H1 (cell line): ENCODE measurements around the gene TAF4. TPM values are rescaled to one million over a fixed set of nuclear protein-coding genes. Genes with fewer than 3 reads are reported as not detected.

Experiments used
- CTCF ChIA-PET: fragments of 300-600 bp; sonication (Branson Sonifier 250); formaldehyde crosslinking; loops from one replicate; lab custom pipeline; 2021; ENCODE audit not compliant: partially characterized antibody; lab: Charles Lee
- POLR2A ChIA-PET: fragments of 300-600 bp; sonication (Branson Sonifier 250); formaldehyde crosslinking; loops from one replicate; lab custom pipeline; 2021; ENCODE audit warnings: inconsistent platforms; ENCODE audit not compliant: partially characterized antibody; lab: Charles Lee
- DNase-seq, 2 experiments: peaks; one replicate each; pipeline versions ENCODE4 v3.0.0 to v3.0.0-alpha.2; 2010 to 2022; ENCODE audit warnings: low spot score in 2 of 2, low read depth in 1 of 2, mixed read lengths in 1 of 2
- FAIRE-seq: peaks from 2 replicates; lab custom pipeline; 2011; peaks lifted over from hg19 to GRCh38; lab: Jason Lieb, UNC
- H2AFZ ChIP-seq: 2 replicates; pipeline ENCODE4 v1.8.1; 2012; ENCODE audit warnings: low read length, inconsistent platforms
- H2AK5ac ChIP-seq: 2 replicates; pipeline ENCODE4 v1.6.1; 2013; ENCODE audit warnings: low read depth, low read length
- H2BK120ac ChIP-seq: replicated peaks from 2 replicates; pipeline ENCODE3; 2013; ENCODE audit warnings: low read depth, low read length, inconsistent platforms
- H2BK12ac ChIP-seq: 2 replicates; pipeline ENCODE4 v1.6.1; 2013; ENCODE audit warnings: low read depth, low read length
- H2BK15ac ChIP-seq: 2 replicates; pipeline ENCODE4 v1.6.1; 2013; ENCODE audit warnings: low read length
- H2BK20ac ChIP-seq: 2 replicates; pipeline ENCODE4 v1.6.1; 2013; ENCODE audit warnings: low read length
- H2BK5ac ChIP-seq: 2 replicates; pipeline ENCODE4 v1.6.1; 2013; ENCODE audit warnings: low read depth, low read length
- H3K14ac ChIP-seq: 2 replicates; pipeline ENCODE4 v1.6.1; 2013; ENCODE audit warnings: inconsistent platforms; ENCODE audit not compliant: insufficient read length
- H3K18ac ChIP-seq: 2 replicates; pipeline ENCODE4 v1.6.1; 2013; ENCODE audit warnings: low read length; ENCODE audit errors: extremely low read depth
- H3K23ac ChIP-seq: 2 replicates; pipeline ENCODE4 v1.6.1; 2013; ENCODE audit warnings: inconsistent platforms; ENCODE audit not compliant: insufficient read length
- H3K23me2 ChIP-seq: 2 replicates; pipeline ENCODE4 v1.6.1; 2013; ENCODE audit warnings: low read depth, low read length
- H3K27ac ChIP-seq: 2 replicates; pipeline ENCODE4 v1.6.1; 2011; ENCODE audit warnings: low read depth, low read length, inconsistent platforms
- H3K27me3 ChIP-seq, 4 experiments: replicated peaks in 1 of 4; 1 replicate in 1 of 4; 2 replicates in 3 of 4; pipeline versions ENCODE4 v1.6.1 to v1.8.1; 2011 to 2013; ENCODE audit warnings: low read length in 3 of 4, mild to moderate bottlenecking in 3 of 4, inconsistent platforms in 2 of 4, mixed read lengths in 2 of 4, moderate library complexity in 1 of 4; ENCODE audit not compliant: control insufficient read depth in 3 of 4, insufficient read depth in 3 of 4; ENCODE audit errors: extremely low read depth in 1 of 4
- H3K36me3 ChIP-seq, 4 experiments: 2 replicates each; pipeline versions ENCODE4 v1.6.1 to v1.8.1; 2011 to 2013; ENCODE audit warnings: mild to moderate bottlenecking in 4 of 4, low read length in 3 of 4, moderate library complexity in 2 of 4, control low read depth in 1 of 4, inconsistent platforms in 1 of 4; ENCODE audit not compliant: insufficient read depth in 4 of 4, control insufficient read depth in 2 of 4
- H3K4ac ChIP-seq: replicated peaks from 2 replicates; pipeline ENCODE3; 2013; ENCODE audit warnings: low read length, low read depth, mixed read lengths, inconsistent platforms; ENCODE audit not compliant: insufficient read length
- H3K4me1 ChIP-seq, 4 experiments: replicated peaks in 1 of 4; 1 replicate in 1 of 4; 2 replicates in 3 of 4; pipeline versions ENCODE4 v1.6.1 to v1.8.1; 2011 to 2013; ENCODE audit warnings: low read length in 3 of 4, inconsistent platforms in 2 of 4, mixed read lengths in 1 of 4; ENCODE audit not compliant: insufficient read depth in 4 of 4, control insufficient read depth in 3 of 4
- H3K4me2 ChIP-seq, 2 experiments: 2 replicates each; pipeline versions ENCODE4 v1.6.1 to v1.8.1; 2011 to 2013; ENCODE audit warnings: low read depth in 2 of 2, low read length in 2 of 2, control low read depth in 1 of 2, inconsistent platforms in 1 of 2, mild to moderate bottlenecking in 1 of 2; ENCODE audit not compliant: insufficient read depth in 1 of 2
- H3K4me3 ChIP-seq, 4 experiments: fragments of 200-600, 300-600 bp in 1 of 4; sonication (generic), shearing (Covaris generic), sonication (Bioruptor Twin) in 1 of 4; 2 replicates each; pipeline versions ENCODE4 v1.5.1 to v1.8.1; 2011 to 2016; ENCODE audit warnings: low read length in 4 of 4, low read depth in 3 of 4, control low read depth in 2 of 4, inconsistent platforms in 2 of 4, mild to moderate bottlenecking in 2 of 4, mixed read lengths in 1 of 4, moderate library complexity in 1 of 4; ENCODE audit not compliant: insufficient read depth in 2 of 4; ENCODE audit errors: extremely low read depth in 1 of 4
- H3K56ac ChIP-seq: replicated peaks from 2 replicates; pipeline ENCODE3; 2013; ENCODE audit warnings: low read depth, mild to moderate bottlenecking, mixed read lengths, low read length, inconsistent platforms; ENCODE audit not compliant: insufficient read length
- H3K79me1 ChIP-seq: 2 replicates; pipeline ENCODE4 v1.6.1; 2013; ENCODE audit warnings: low read depth, low read length, control low read depth
- H3K79me2 ChIP-seq, 2 experiments: 2 replicates each; pipeline versions ENCODE4 v1.6.1 to v1.8.1; 2012 to 2013; ENCODE audit warnings: low read length in 2 of 2, mild to moderate bottlenecking in 2 of 2, inconsistent platforms in 1 of 2; ENCODE audit not compliant: insufficient read depth in 2 of 2, control insufficient read depth in 1 of 2
- H3K9ac ChIP-seq, 4 experiments: replicated peaks in 1 of 4; 1 replicate in 1 of 4; 2 replicates in 3 of 4; pipeline versions ENCODE4 v1.6.1 to v1.8.1; 2011 to 2013; ENCODE audit warnings: low read depth in 3 of 4, low read length in 3 of 4, control low read depth in 2 of 4, mild to moderate bottlenecking in 2 of 4, moderate library complexity in 2 of 4, inconsistent platforms in 1 of 4; ENCODE audit errors: extremely low read depth in 1 of 4
- H3K9me3 ChIP-seq, 2 experiments: 2 replicates each; pipeline versions ENCODE4 v1.6.1 to v1.8.1; 2012 to 2013; ENCODE audit warnings: mild to moderate bottlenecking in 2 of 2, moderate library complexity in 2 of 2, control low read depth in 1 of 2, inconsistent platforms in 1 of 2, low read depth in 1 of 2, low read length in 1 of 2, mixed read lengths in 1 of 2; ENCODE audit not compliant: insufficient read depth in 2 of 2
- H4K20me1 ChIP-seq, 2 experiments: replicated peaks in 1 of 2; 2 replicates each; pipeline versions ENCODE3 to v1.8.1; 2011 to 2013; ENCODE audit warnings: inconsistent platforms in 2 of 2, low read length in 2 of 2, mild to moderate bottlenecking in 1 of 2; ENCODE audit not compliant: insufficient read depth in 2 of 2, control insufficient read depth in 1 of 2
- H4K5ac ChIP-seq: 2 replicates; pipeline ENCODE4 v1.6.1; 2013; ENCODE audit warnings: low read length, low read depth, mixed read lengths, inconsistent platforms; ENCODE audit not compliant: insufficient read length
- H4K8ac ChIP-seq: 2 replicates; pipeline ENCODE4 v1.8.0; 2013; ENCODE audit warnings: mild to moderate bottlenecking, moderate library complexity, low read length, inconsistent platforms; ENCODE audit not compliant: insufficient read depth; ENCODE audit errors: extremely low read depth
- H4K91ac ChIP-seq: replicated peaks from 2 replicates; pipeline ENCODE3; 2013; ENCODE audit warnings: low read length, mixed read lengths, inconsistent platforms; ENCODE audit not compliant: insufficient read length
- CBX5 ChIP-seq: fragments of 300-800, 300-1000 bp; sonication (generic); IDR thresholded peaks from 2 replicates; pipeline ENCODE4 v1.7.1; 2016; ENCODE audit warnings: antibody characterized with exemption, low read length, low read depth
- NRF1 ChIP-seq: IDR thresholded peaks from 2 replicates; pipeline ENCODE4 v1.6.1; 2011; ENCODE audit warnings: mild to moderate bottlenecking, low read depth, low read length, improper control_type of control experiment
- WGBS, 2 experiments: shearing (Covaris generic) in 1 of 2; methylation state at CpG; one replicate each; pipeline versions ENCODE4 v1.1.6 to v1.1.7; 2013 to 2015; ENCODE audit warnings: low lambda C conversion rate in 2 of 2, mixed read lengths in 2 of 2, inconsistent platforms in 1 of 2, low coverage in 1 of 2, missing lambda C conversion rate in 1 of 2; ENCODE audit not compliant: insufficient replicate concordance in 2 of 2, insufficient coverage in 1 of 2, insufficient read length in 1 of 2; ENCODE audit errors: extremely low coverage in 1 of 2, missing lambda C conversion rate in 1 of 2; 5-methylcytosine and 5-hydroxymethylcytosine counted together
- polyA plus RNA-seq, 7 experiments: library from polyadenylated mRNA; depleted of rRNA in 3 of 7; stranded (reverse) in 5 of 7; unstranded in 2 of 7; fragments of >200 nt in 5 of 7; fragments of 200-250 nt in 2 of 7; gene quantifications; 1 replicate in 5 of 7; 2 replicates in 1 of 7; 4 replicates in 1 of 7; pipeline versions ENCODE4 v1.2.1 to v1.2.3, GENCODE V29; 2011 to 2013; ENCODE audit warnings: missing spikeins in 2 of 7, mixed read lengths in 2 of 7
- total RNA-seq: library from RNA; stranded (reverse); fragmentation: NEBNext Ultra II Directional; extraction: Animal tissue kit (Norgen Biotek cat#: 25700); gene quantifications from 2 replicates; pipeline ENCODE4 v1.2.1, GENCODE V29; 2021
- TF ChIP-seq, protein P1 (sequence below): IDR thresholded peaks from 2 replicates; pipeline ENCODE4 v1.6.1; 2012; ENCODE audit warnings: inconsistent platforms

The TAF4 gene
- total and polyA plus RNA-seq, 2 of the 8 experiments (the other 6 are each of a cell fraction or from before 2014, with no cell fraction given): 16.0 to 30.1 TPM

DNA sequence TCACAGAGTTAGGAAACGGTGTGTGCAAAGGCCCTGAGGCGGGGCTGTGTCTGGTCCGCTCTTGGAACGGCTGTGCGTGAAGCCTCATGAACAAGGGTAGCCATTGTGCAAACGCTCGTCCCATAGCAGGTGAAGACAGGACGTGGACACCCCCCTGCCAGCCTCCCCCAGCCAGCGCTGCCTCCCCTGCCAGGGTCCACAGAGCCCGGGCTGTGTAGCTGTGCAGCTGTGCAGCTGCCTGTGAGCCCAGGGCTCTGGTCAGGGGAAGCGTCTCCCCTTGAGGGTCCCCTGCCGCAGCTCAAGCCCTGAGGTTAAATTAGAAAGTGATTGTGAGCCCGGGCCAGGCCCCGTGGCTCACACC, 139.4 kb downstream of the TAF4 start:
- H3K18ac ChIP-seq: no peak overlapping the region; the same call in 1 of the 2 replicates
- no peak overlapping the region for H2BK12ac ChIP-seq
- no peaks in the 10 kb centered on the region; a peak in 1 of 4 replicates for H3K9me3 ChIP-seq
- no peak overlapping the region for H4K8ac ChIP-seq
- no peak overlapping the region for H4K5ac ChIP-seq
- no peaks in the 10 kb centered on the region for H3K79me1 ChIP-seq
- no peak overlapping the region for H2BK20ac ChIP-seq
- POLR2A ChIA-PET: no interaction called here
- no peak overlapping the region for H3K4me3 ChIP-seq
- H2AFZ ChIP-seq: no peak overlapping the region
- no peak overlapping the region for H2BK15ac ChIP-seq
- peak in 1 of 2 experiments; percentile 38 for DNase-seq
- TF ChIP-seq CBX5 (no peak), NRF1 (no peak)
- TF ChIP-seq, protein P1, sequence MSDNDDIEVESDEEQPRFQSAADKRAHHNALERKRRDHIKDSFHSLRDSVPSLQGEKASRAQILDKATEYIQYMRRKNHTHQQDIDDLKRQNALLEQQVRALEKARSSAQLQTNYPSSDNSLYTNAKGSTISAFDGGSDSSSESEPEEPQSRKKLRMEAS: no peak
- TF ChIP-seq, all 59 proteins: peak for 0
- no peak overlapping the region for H3K23ac ChIP-seq
- WGBS, 2 experiments: 92% methylated on average over 14 of the region's 14 CpGs; no CpG with 5 or more reads in 1 of the 2 experiments
- H3K27ac ChIP-seq: no peak overlapping the region
- no peak overlapping the region for H3K14ac ChIP-seq
- FAIRE-seq: no peak
- no peak overlapping the region for H2AK5ac ChIP-seq
- H3K36me3 ChIP-seq: no peaks in the 10 kb centered on the region
- no peak overlapping the region for H2BK5ac ChIP-seq
- peaks cover 0 to 2% (median 0%) of the 10 kb centered on the region in 4 experiments; a peak in 1 of 7 replicates for H3K27me3 ChIP-seq
- CTCF ChIA-PET: interaction anchor here (0.8 kb wide), 1 partner anchor 102 kb away, joined by 3 read pairs; no protein-coding TSS in a partner anchor
- H3K79me2 ChIP-seq: no peaks in the 10 kb centered on the region
- H3K23me2 ChIP-seq: no peaks in the 10 kb centered on the region
- H4K91ac ChIP-seq: no peak overlapping the region
- no peak overlapping the region for H3K9ac ChIP-seq
- H3K4ac ChIP-seq: no peak overlapping the region
- peaks cover 0 to 2% of the 10 kb centered on the region in 2 experiments for H4K20me1 ChIP-seq
- no peak overlapping the region for H2BK120ac ChIP-seq
- no peaks in the 10 kb centered on the region for H3K4me1 ChIP-seq
- H3K56ac ChIP-seq: no peak overlapping the region
- H3K4me2 ChIP-seq: no peak overlapping the region
